Muscle layer of duodenum (tissue), 2 donors: Measurements from ENCODE around the gene NGEF.

ENCODE experiments used
- H3K27ac ChIP-seq: one replicate; pipeline ENCODE4 v1.7.0; 2013; ENCODE audit warnings: mild to moderate bottlenecking, low read length
- H3K27me3 ChIP-seq: one replicate; pipeline ENCODE4 v1.7.0; 2013; ENCODE audit warnings: low read depth, mild to moderate bottlenecking, control low read depth, low read length
- H3K36me3 ChIP-seq, 2 donors: one replicate each; pipeline ENCODE4 v1.7.0; 2013; ENCODE audit warnings: low read length in 2 of 2, control low read depth in 1 of 2, mild to moderate bottlenecking in 1 of 2; ENCODE audit not compliant: insufficient read depth in 2 of 2, control insufficient read depth in 1 of 2
- H3K4me1 ChIP-seq, 2 donors: one replicate each; pipeline ENCODE4 v1.7.0; 2013; ENCODE audit warnings: low read length in 2 of 2, mild to moderate bottlenecking in 2 of 2, control low read depth in 1 of 2, moderate library complexity in 1 of 2; ENCODE audit not compliant: insufficient read depth in 2 of 2, control insufficient read depth in 1 of 2
- H3K4me3 ChIP-seq, 2 donors: one replicate each; pipeline ENCODE4 v1.7.0; 2013; ENCODE audit warnings: low read length in 2 of 2, low read depth in 1 of 2, mild to moderate bottlenecking in 1 of 2
- H3K9me3 ChIP-seq, 2 donors: one replicate each; pipeline ENCODE4 v1.7.0; 2013; ENCODE audit warnings: low read length in 2 of 2, control low read depth in 1 of 2, mild to moderate bottlenecking in 1 of 2; ENCODE audit not compliant: control insufficient read depth in 1 of 2
- donor health status: healthy.

Gene NGEF

GRCh38 chr2:232850039-232850438, 163.0 kb downstream of the NGEF start:
- Histone ChIP-seq H3K9me3 (no peaks in the 10 kb centered on the region), H3K4me3 (no peak overlapping the region), H3K36me3 (peaks cover 60 to 69% of the 10 kb centered on the region in 2 donors), H3K4me1 (peaks cover 0 to 7% of the 10 kb centered on the region in 2 donors), H3K27me3 (no peaks in the 10 kb centered on the region), H3K27ac (no peak overlapping the region)

- Histone ChIP-seq H3K9me3 (no peaks in the 10 kb centered on the region), H3K27me3 (no peaks in the 10 kb centered on the region), H3K27ac (no peak overlapping the region), H3K4me1 (no peaks in the 10 kb centered on the region), H3K36me3 (peaks cover 74 to 82% of the 10 kb centered on the region in 2 donors), H3K4me3 (no peak overlapping the region)
These were observed 167.0 kb downstream of the NGEF start for GRCh38 chr2:232846055-232846454.

GRCh38 chr2:232843834-232844233, 169.2 kb downstream of the NGEF start:
- Histone ChIP-seq H3K27me3 (no peaks in the 10 kb centered on the region), H3K4me3 (no peak overlapping the region), H3K4me1 (peaks cover 7 to 10% of the 10 kb centered on the region in 2 donors), H3K36me3 (peaks cover 65% of the 10 kb centered on the region in 2 donors), H3K27ac (no peak overlapping the region), H3K9me3 (no peaks in the 10 kb centered on the region)

- H3K27me3 ChIP-seq = no peaks in the 10 kb centered on the region
- H3K36me3 ChIP-seq = peaks cover 56 to 61% of the 10 kb centered on the region in 2 donors
- no peak overlapping the region for H3K4me3 ChIP-seq
- no peak overlapping the region for H3K27ac ChIP-seq
- H3K4me1 ChIP-seq = peaks cover 12 to 19% of the 10 kb centered on the region in 2 donors
- H3K9me3 ChIP-seq = no peaks in the 10 kb centered on the region
These were observed 170.4 kb downstream of the NGEF start for GRCh38 chr2:232842689-232843088.

GRCh38 chr2:232839411-232840079, 173.5 kb downstream of the NGEF start:
- H3K4me1 ChIP-seq = peaks cover 12 to 19% of the 10 kb centered on the region in 2 donors
- no peak overlapping the region for H3K27ac ChIP-seq
- no peaks in the 10 kb centered on the region for H3K9me3 ChIP-seq
- H3K36me3 ChIP-seq = peaks cover 37 to 48% of the 10 kb centered on the region in 2 donors
- H3K4me3 ChIP-seq = no peak overlapping the region
- no peaks in the 10 kb centered on the region for H3K27me3 ChIP-seq

GRCh38 chr2:232838406-232838874, 174.6 kb downstream of the NGEF start:
- Histone ChIP-seq H3K4me1 (peaks cover 12 to 19% of the 10 kb centered on the region in 2 donors), H3K27ac (no peak overlapping the region), H3K27me3 (no peaks in the 10 kb centered on the region), H3K36me3 (peaks cover 31 to 52% of the 10 kb centered on the region in 2 donors), H3K9me3 (no peaks in the 10 kb centered on the region), H3K4me3 (no peak overlapping the region)

- no peaks in the 10 kb centered on the region for H3K9me3 ChIP-seq
- peaks cover 12 to 19% of the 10 kb centered on the region in 2 donors for H3K4me1 ChIP-seq
- no peak overlapping the region for H3K4me3 ChIP-seq
- no peak overlapping the region for H3K27ac ChIP-seq
- peaks cover 25 to 55% of the 10 kb centered on the region in 2 donors for H3K36me3 ChIP-seq
- H3K27me3 ChIP-seq = no peaks in the 10 kb centered on the region
These were observed 176.1 kb downstream of the NGEF start for GRCh38 chr2:232836934-232837333.

GRCh38 chr2:232835687-232836208, 177.3 kb downstream of the NGEF start:
- Histone ChIP-seq H3K27me3 (no peaks in the 10 kb centered on the region), H3K9me3 (no peaks in the 10 kb centered on the region), H3K4me1 (peaks cover 12 to 19% of the 10 kb centered on the region in 2 donors), H3K36me3 (peaks cover 27 to 59% of the 10 kb centered on the region in 2 donors), H3K27ac (no peak overlapping the region), H3K4me3 (no peak overlapping the region)

- peaks cover 20 to 68% of the 10 kb centered on the region in 2 donors for H3K36me3 ChIP-seq
- no peak overlapping the region for H3K27ac ChIP-seq
- peaks cover 5 to 9% of the 10 kb centered on the region in 2 donors for H3K4me1 ChIP-seq
- H3K27me3 ChIP-seq = no peaks in the 10 kb centered on the region
- H3K9me3 ChIP-seq = no peaks in the 10 kb centered on the region
- H3K4me3 ChIP-seq = no peak overlapping the region
These were observed 179.2 kb downstream of the NGEF start for GRCh38 chr2:232833830-232834229.

GRCh38 chr2:232831496-232831895, 181.6 kb downstream of the NGEF start:
- Histone ChIP-seq H3K4me1 (no peaks in the 10 kb centered on the region), H3K27me3 (no peaks in the 10 kb centered on the region), H3K36me3 (peaks cover 15 to 62% of the 10 kb centered on the region in 2 donors), H3K9me3 (no peaks in the 10 kb centered on the region), H3K4me3 (no peak overlapping the region), H3K27ac (no peak overlapping the region)

GRCh38 chr2:232829988-232830387, 183.1 kb downstream of the NGEF start:
- H3K4me3 ChIP-seq = no peak overlapping the region
- H3K9me3 ChIP-seq = no peaks in the 10 kb centered on the region
- H3K36me3 ChIP-seq = peaks cover 16 to 60% of the 10 kb centered on the region in 2 donors
- H3K27me3 ChIP-seq = no peaks in the 10 kb centered on the region
- no peak overlapping the region for H3K27ac ChIP-seq
- no peaks in the 10 kb centered on the region for H3K4me1 ChIP-seq
